Tibial nerve (tissue), 4 donors: ENCODE data around the gene PNCK. TPM values are rescaled to one million over a fixed set of nuclear protein-coding genes. Genes with fewer than 3 reads are reported as not detected.

Experiments used
- DNase-seq, 2 donors: peaks; one replicate each; pipeline ENCODE4 v3.0.0-alpha.2; 2019; ENCODE audit warnings: low spot score in 2 of 2
- H3K27ac ChIP-seq, 4 donors: fragments of 200-600 bp; sonication (generic) in 3 of 4; one replicate each; pipeline ENCODE4 v1.5.1; 2017 to 2019; ENCODE audit warnings: mild to moderate bottlenecking in 1 of 4
- H3K27me3 ChIP-seq, 2 donors: fragments of 200-600 bp; sonication (generic) in 1 of 2; one replicate each; pipeline versions ENCODE4 v1.5.1 to v1.6.0; 2017 to 2019
- H3K36me3 ChIP-seq, 3 donors: fragments of 200-600 bp; sonication (generic); one replicate each; pipeline ENCODE4 v1.5.1; 2018 to 2019
- H3K4me1 ChIP-seq, 4 donors: fragments of 200-600 bp; sonication (generic) in 3 of 4; one replicate each; pipeline ENCODE4 v1.5.1; 2017 to 2019
- H3K4me3 ChIP-seq, 4 donors: fragments of 200-600 bp; sonication (generic) in 3 of 4; one replicate each; pipeline ENCODE4 v1.5.1; 2017 to 2019; ENCODE audit warnings: mild to moderate bottlenecking in 1 of 4, moderate library complexity in 1 of 4
- H3K9me3 ChIP-seq, 4 donors: fragments of 200-600 bp; sonication (generic) in 3 of 4; one replicate each; pipeline ENCODE4 v1.5.1; 2017 to 2019
- CTCF ChIP-seq, 5 experiments: fragments of 200-600 bp in 3 of 5; fragments of 450-650 bp in 2 of 5; sonication (generic) in 3 of 5; IDR thresholded peaks; one replicate each; pipeline ENCODE4 v1.5.1; 2016 to 2019; ENCODE audit warnings: antibody characterized with exemption in 5 of 5, mild to moderate bottlenecking in 3 of 5, moderate library complexity in 2 of 5
- EP300 ChIP-seq, 2 donors: sonication (generic); formaldehyde crosslinking; IDR thresholded peaks; one replicate each; pipeline ENCODE4 v1.6.1; 2017; ENCODE audit warnings: antibody characterized with exemption in 2 of 2, mild to moderate bottlenecking in 1 of 2
- POLR2A ChIP-seq, 2 donors: fragments of 450-650 bp; IDR thresholded peaks; one replicate each; pipeline ENCODE4 v1.6.1; 2017; ENCODE audit warnings: antibody characterized with exemption in 2 of 2, mild to moderate bottlenecking in 2 of 2, moderate library complexity in 2 of 2
- WGBS, 2 donors: methylation state at CpG; one replicate each; pipeline ENCODE4 v1.1.5; 2018; 5-methylcytosine and 5-hydroxymethylcytosine counted together
- total RNA-seq, 4 donors: library from RNA; depleted of rRNA; stranded (reverse); fragments of >200 nt; gene quantifications; one replicate each; pipeline ENCODE4 v1.1.0, GENCODE V29; 2016

PNCK gene
- total RNA-seq, 4 donors from 2014 or later = 0.63 to 4.5 (median 3.6) TPM; not detected in 1

GRCh38 chrX:153687121-153688039 lies 13.8 kb upstream of the PNCK start, which contains the start of gene SLC6A8:
Gene SLC6A8, plus strand, starts transcription at chrX:153687926. Its CDS starts 649 bp downstream, at chrX:153688575.
- Histone ChIP-seq H3K9me3 (no peaks in the 10 kb centered on the region), H3K4me1 (peaks cover 0 to 14% (median 0%) of the 10 kb centered on the region in 4 donors), H3K36me3 (no peaks in the 10 kb centered on the region), H3K27ac (peak within 1 kb of the TSS; percentile 65 to 88 (median 73)), H3K4me3 (peak within 1 kb of the TSS; percentile 35 to 64 (median 38)), H3K27me3 (no peaks in the 10 kb centered on the region)
- peak; percentile 40 to 55 for DNase-seq
- 3 to 42% methylated on average over 39 to 54 of the region's 66 CpGs for WGBS, 2 donors
- TF ChIP-seq POLR2A (IDR thresholded peaks at IDR 0.05) (peak in 1 of 2 donors; percentile 54), CTCF (IDR thresholded peaks at IDR 0.05) (peak in 3 of 5 experiments; percentile 28 to 36 (median 35)), EP300 (IDR thresholded peaks at IDR 0.05) (peak in 1 of 2 donors; percentile 65)

GRCh38 chrX:153686711-153687110 lies 13.1 kb upstream of the PNCK start:
- 40 to 73% methylated on average over 3 to 9 of the region's 9 CpGs for WGBS, 2 donors

GRCh38 chrX:153685751-153686696 lies 12.4 kb upstream of the PNCK start:
- Histone ChIP-seq H3K27me3 (no peaks in the 10 kb centered on the region), H3K27ac (no peak overlapping the region), H3K36me3 (no peaks in the 10 kb centered on the region), H3K9me3 (no peaks in the 10 kb centered on the region), H3K4me3 (no peak overlapping the region), H3K4me1 (peaks cover 0 to 14% (median 0%) of the 10 kb centered on the region in 4 donors)
- DNase-seq = no peak
- TF ChIP-seq POLR2A (IDR thresholded peaks at IDR 0.05) (no peak), CTCF (IDR thresholded peaks at IDR 0.05) (no peak), EP300 (IDR thresholded peaks at IDR 0.05) (no peak)
- WGBS, 2 donors = 61 to 75% methylated on average over 16 to 24 of the region's 24 CpGs

More at GRCh38 chrX:153686711-153687110, 13.1 kb upstream of the PNCK start:
- no peaks in the 10 kb centered on the region for H3K9me3 ChIP-seq
- peak overlapping the region in 1 of 4 donors; percentile 75 for H3K27ac ChIP-seq
- DNase-seq = no peak
- H3K4me1 ChIP-seq = peaks cover 0 to 14% (median 0%) of the 10 kb centered on the region in 4 donors
- no peaks in the 10 kb centered on the region for H3K36me3 ChIP-seq
- no peak overlapping the region for H3K4me3 ChIP-seq
- H3K27me3 ChIP-seq = no peaks in the 10 kb centered on the region
- TF ChIP-seq EP300 (IDR thresholded peaks at IDR 0.05) (no peak), CTCF (IDR thresholded peaks at IDR 0.05) (no peak), POLR2A (IDR thresholded peaks at IDR 0.05) (no peak)

GRCh38 chrX:153685156-153685536 lies 11.5 kb upstream of the PNCK start:
- peaks cover 0 to 10% (median 0%) of the 10 kb centered on the region in 4 donors for H3K4me1 ChIP-seq
- WGBS, 2 donors = 45 to 71% methylated on average over 6 to 17 of the region's 21 CpGs
- no peak overlapping the region for H3K4me3 ChIP-seq
- no peak for DNase-seq
- TF ChIP-seq CTCF (IDR thresholded peaks at IDR 0.05) (no peak), POLR2A (IDR thresholded peaks at IDR 0.05) (no peak), EP300 (IDR thresholded peaks at IDR 0.05) (no peak)
- no peaks in the 10 kb centered on the region for H3K9me3 ChIP-seq
- no peaks in the 10 kb centered on the region for H3K36me3 ChIP-seq
- no peaks in the 10 kb centered on the region for H3K27me3 ChIP-seq
- H3K27ac ChIP-seq = no peak overlapping the region
